Measurements from ENCODE around the gene GJC1.
A peak's percentile ranks its signal among the peaks of the same experiment; 100 is the strongest.

GJC1 gene

GRCh38 chr17:44829523-44830358 lies at the start of gene GJC1:
Gene GJC1 (minus strand): TSS chr17:44830287. CDS start chr17:44805817, 24,470 bp downstream.
- peak in 1 of 2 experiments; percentile 35 for DNase-seq

DNA sequence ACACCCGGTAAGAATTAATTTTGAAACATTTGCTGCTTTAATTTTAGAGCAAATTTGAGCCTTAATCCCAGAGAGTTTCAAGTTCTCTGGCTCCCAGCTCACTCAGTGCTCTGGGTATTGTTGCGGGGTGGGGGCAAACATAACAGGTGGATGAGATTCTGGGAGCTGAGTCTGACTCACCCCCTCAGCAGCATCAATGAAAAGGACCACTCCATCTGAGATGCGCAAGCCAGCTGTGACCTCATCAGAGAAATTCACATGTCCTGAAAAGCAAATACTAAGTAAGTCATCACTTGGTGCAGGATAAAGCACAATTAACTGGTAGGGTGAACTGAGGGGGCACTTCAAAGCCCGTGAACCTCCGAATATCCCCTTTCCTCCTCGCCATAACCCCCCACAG lies 49.3 kb upstream of the GJC1 start:
- DNase-seq, result no peak

DNA sequence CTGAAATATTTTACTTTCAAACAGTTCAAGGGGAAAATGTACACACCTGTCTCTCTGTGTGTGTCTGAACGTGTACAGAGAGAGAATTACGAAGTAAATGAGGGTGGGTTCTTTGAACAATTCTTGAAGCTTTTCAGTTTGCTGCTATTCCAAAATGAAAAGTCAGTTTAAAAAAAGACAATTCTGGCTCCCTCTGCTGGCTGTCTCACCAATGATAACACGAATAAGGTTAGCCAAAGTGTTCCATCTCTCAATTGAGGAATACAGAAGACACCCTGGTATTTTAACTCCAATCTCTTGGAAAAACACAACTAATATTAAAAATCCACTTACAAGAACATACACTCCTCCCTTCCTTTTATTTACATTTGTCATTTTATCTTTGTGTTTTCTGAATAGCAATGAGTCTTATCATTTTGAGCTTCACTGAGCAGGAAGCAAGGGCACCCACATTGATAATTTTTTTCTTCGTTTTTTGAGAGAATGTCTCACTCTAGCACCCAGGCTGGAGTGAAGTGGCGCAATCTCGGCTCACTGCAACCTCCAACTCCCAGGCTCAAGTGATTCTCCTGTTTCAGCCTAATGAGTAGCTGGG lies 48.6 kb upstream of the GJC1 start:
- DNase-seq, result peak in 1 of 2 experiments; percentile 9

DNA sequence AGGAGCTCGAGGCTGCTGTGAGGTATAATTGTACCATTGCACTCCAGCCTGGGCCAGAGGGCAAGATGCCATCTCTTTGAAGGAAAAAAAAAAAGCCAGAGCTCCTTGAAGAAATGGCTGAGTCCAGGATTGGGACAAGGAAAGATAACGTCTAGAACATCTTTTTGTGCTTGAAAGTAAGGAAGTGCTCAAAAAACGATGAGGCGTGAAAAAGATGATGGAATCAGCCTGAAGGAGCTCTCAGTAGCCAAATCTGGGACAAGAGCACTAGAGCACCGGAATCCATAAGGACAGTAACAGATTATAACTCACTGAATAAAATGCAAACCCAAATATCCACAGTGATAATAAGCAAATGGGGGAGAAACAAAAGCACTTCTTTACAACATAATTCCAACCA lies 47.0 kb upstream of the GJC1 start:
- DNase-seq, result no peak

DNA sequence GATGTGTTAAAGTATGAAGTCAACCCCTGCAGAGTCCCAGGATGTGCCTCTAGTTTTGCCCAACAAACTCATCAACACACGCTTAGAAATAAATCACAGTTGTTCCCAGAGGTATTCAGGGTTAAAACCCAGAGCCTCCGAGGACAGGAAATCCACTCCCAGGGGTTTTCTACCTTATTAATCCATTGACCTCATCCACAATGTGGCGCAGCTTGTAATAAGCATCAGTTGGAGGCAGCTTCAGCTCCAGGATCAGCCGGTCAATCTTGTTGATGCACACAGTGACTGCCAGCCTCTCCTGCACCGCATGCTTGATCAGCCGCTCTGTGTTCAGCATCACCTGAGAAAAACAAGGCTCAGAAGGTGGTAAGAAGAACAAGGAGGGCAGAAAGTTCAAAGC lies 45.7 kb upstream of the GJC1 start:
- no peak for DNase-seq

DNA sequence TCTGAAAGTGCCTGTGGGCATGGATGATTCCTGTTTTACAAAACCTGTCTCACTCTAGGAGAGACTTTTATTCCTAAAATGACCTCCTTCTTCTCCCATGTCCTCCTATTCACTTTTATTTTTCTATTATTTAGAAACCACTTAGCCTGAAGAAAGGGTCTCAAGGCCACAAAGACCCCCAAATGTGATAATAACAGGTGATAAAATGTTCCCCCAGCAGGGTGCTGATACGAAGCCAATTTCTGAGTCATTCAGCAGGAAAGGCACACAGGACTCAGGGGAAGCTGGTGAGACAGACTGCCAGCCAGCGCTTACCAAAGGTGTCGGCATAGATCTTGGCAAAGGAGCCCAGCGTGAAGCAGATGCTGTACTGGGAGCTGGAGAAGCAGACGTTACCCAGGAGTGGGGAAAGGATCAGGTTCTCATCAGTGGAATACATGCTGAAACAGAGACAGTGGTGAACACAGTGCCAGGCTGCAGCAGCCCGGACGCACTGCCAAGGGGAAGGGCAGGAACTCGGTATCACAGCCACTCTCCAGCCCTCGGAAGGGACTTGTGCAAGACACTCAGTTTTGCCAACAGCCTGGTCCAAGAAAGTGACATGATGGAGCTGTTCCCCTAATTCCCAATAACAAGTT lies 42.2 kb upstream of the GJC1 start:
- DNase-seq, result no peak

- DNase-seq, result no peak
Measured at GRCh38 chr17:44871556-44871955, 41.5 kb upstream of the GJC1 start.

- no peak for DNase-seq
Measured at GRCh38 chr17:44867841-44868240, 37.8 kb upstream of the GJC1 start.

GRCh38 chr17:44865931-44866330 lies 35.8 kb upstream of the GJC1 start:
- DNase-seq, result no peak

GRCh38 chr17:44865231-44865660 lies 35.2 kb upstream of the GJC1 start:
- peak; percentile 54 to 56 for DNase-seq

- DNase-seq, result no peak
Measured at GRCh38 chr17:44864831-44865230, 34.7 kb upstream of the GJC1 start.

DNA sequence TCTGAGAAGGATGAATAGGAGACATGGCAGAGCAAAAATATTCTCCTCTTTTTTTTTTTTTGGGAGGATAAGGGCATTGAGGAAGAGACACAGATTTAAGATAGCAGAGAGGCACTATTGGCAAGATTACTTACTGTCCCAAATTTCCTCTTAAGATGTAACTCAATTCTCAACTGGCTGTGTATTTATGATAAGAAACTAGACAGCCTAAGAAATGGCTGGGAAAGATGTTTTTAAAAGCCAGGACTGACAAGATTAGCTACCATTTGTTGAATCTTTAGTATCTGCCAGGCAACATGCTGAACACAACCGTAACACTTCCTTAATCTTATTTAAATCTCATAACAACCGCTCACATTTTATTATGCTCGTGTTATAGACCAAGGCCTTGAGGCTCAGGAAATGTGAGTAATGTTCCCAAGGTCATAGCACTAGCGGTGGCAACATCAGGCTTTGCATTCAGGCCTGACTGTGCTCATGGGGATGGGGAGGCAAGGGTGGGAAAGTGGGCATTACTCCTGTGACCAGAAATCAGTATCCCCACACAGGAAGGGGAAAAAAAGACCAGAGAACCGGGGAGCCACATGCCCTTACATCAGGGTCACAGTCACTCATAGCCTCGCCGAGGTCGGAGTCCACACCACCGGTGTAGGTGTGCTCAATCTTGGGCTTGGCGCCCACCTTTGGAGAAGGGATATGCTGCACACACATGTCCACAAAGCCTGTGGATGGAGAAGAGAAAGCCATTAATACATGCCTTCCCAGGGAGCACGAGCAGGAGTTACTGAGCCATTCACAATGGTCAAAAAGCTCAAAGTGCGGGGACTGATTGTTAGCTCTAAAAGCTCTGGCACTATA lies 33.2 kb upstream of the GJC1 start:
- DNase-seq, result no peak

DNA sequence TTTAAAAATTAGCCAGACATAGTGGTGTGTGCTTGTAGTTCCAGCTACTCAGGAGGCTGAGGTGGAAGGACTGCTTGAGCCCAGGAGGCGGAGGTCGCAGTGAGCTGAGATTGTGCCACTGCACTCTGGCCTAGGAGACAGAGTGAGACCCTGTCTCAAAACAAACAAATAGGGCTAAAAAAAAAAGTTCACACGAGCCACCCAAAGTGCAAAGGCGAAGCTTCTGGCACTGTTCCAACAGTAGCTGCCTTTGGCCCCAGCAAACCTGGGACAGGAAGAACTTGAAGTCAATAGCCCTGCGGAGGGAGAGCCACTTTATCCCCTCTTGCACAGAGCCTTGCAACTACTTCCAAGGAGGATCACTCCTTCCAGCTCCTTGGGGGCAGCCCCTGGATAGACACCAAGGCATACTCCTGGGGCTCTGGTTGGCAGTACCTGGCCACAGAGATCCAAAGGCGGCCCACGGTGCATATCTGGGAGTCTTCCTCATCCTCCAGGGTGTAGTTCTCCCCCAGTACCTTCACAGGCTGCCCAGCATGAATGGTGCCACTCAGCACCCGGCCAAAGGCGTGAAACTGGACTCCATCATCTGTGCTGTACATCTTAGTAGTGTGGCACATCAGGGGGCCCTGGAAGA lies 32.3 kb upstream of the GJC1 start:
- DNase-seq, result no peak

DNA sequence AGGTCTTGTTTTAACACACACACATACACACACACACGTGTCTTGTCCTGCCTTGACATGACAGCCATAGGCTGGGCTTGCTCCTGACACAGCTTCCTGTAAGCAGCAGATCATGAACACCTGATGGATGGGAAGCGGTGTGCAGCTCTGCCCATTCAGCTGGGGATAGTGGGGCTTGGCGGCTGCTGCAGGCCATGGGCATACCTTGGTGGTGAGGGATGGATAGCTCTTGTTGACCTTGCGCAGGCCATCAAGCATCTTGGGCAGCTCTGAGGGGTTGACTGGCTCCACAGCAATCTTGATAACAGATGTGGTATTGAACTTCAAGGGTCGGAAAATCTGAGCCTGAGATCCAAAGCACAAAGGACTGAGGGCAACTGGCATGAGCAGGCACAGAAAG lies 29.6 kb upstream of the GJC1 start:
- no peak for DNase-seq

DNA sequence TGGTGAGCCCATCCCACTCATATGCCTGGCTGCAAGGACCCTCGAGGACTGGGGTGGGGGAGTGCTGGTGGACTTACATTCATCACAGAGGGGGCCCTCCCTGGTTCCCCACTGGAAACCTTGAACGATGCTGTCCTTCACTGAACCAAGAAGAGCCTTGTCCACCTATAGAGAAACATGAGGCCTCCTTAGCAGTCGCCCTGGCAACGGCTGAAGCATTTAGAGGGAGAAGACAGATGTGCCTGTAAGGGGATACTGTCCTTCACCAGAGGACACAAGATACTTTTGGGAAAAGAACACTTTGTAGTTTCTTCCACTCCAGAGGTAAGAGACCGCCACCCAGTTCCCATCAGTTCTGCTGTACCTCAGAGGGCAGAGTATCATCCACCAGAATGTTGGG lies 24.1 kb upstream of the GJC1 start:
- DNase-seq, result no peak

GRCh38 chr17:44850612-44851011 lies 20.5 kb upstream of the GJC1 start:
- no peak for DNase-seq

- no peak for DNase-seq
Measured at GRCh38 chr17:44850025-44850424, 19.9 kb upstream of the GJC1 start.

GRCh38 chr17:44848961-44849489 lies 18.9 kb upstream of the GJC1 start:
- no peak for DNase-seq

- no peak for DNase-seq
Measured at GRCh38 chr17:44848257-44848795, 18.2 kb upstream of the GJC1 start.

- no peak for DNase-seq
Measured at GRCh38 chr17:44847586-44847985, 17.5 kb upstream of the GJC1 start, which contains the start of gene HIGD1B. Gene HIGD1B (plus strand): TSS chr17:44847883. CDS start chr17:44848153, 270 bp downstream.

DNA sequence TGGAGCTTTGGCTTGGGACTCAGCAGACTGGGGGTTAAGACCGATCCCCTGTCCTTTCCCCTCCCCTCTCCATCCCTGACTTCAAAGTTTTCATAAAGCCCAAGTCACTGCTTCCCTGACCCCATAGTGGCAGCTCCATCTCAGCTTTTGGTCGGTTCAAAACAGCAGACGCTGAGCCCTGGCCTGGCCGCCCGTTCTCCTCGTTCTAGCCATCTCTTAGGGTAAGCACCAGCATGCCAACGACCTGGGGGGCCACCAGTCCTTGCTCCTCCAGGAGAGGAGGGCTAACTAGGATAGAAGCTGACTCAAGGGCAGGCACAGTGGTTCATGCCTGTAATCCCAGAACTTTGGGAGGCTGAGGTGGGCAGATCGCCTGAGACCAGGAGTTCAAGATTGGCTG lies 16.1 kb upstream of the GJC1 start:
- DNase-seq, result no peak

GRCh38 chr17:44844390-44844830 lies 14.3 kb upstream of the GJC1 start:
- DNase-seq, result no peak
